K562 (cell line): ENCODE data around the gene TRUB2. TPM values are rescaled to one million over a fixed set of nuclear protein-coding genes. Genes with fewer than 3 reads are reported as not detected.

Experiments
- ATF4 ChIP-seq: fragments of 450-650 bp; formaldehyde crosslinking; IDR thresholded peaks from 2 replicates; pipeline ENCODE4 v1.4.0; 2022; ENCODE audit warnings: mild to moderate bottlenecking, moderate library complexity
- BCL6 ChIP-seq: fragments of 250-450 bp; sonication (Bioruptor Pico); IDR thresholded peaks from 2 replicates; pipeline ENCODE4 v1.4.0; 2020
- BRD4 ChIP-seq: fragments of 200-600 bp; sonication (generic); IDR thresholded peaks from 2 replicates; pipeline ENCODE4 v1.6.1; 2017; ENCODE audit warnings: inconsistent platforms
- CREBBP ChIP-seq: IDR thresholded peaks from one replicate; pipeline ENCODE4 v1.6.1; 2012; ENCODE audit warnings: low read depth, mild to moderate bottlenecking, control low read depth, inconsistent platforms, low read length
- E2F3 ChIP-seq: fragments of 250-450 bp; sonication (Bioruptor Pico); IDR thresholded peaks from 2 replicates; pipeline ENCODE4 v1.4.0; 2020; ENCODE audit warnings: mild to moderate bottlenecking
- FIP1L1 ChIP-seq: fragments of 200-400 bp; formaldehyde crosslinking; IDR thresholded peaks from 2 replicates; pipeline ENCODE4 v1.6.1; 2018; ENCODE audit warnings: mild to moderate bottlenecking, low read depth, low read length; ENCODE audit not compliant: poor library complexity, severe bottlenecking
- HMG20B ChIP-seq: fragments of 250-450 bp; sonication (Bioruptor Pico); IDR thresholded peaks from 2 replicates; pipeline ENCODE4 v1.5.0; 2021; ENCODE audit warnings: mild to moderate bottlenecking
- NR2F6 ChIP-seq: fragments of 450-650 bp; formaldehyde crosslinking; IDR thresholded peaks from 2 replicates; pipeline ENCODE4 v1.4.0; 2020; ENCODE audit warnings: mild to moderate bottlenecking
- PHF21A ChIP-seq: fragments of 450-650 bp; IDR thresholded peaks from 2 replicates; pipeline ENCODE4 v1.6.1; 2017; ENCODE audit warnings: low read depth, borderline replicate concordance
- POLR2A ChIP-seq: fragments of 450-650 bp; conservative IDR thresholded peaks from 2 replicates; pipeline ENCODE4 v1.6.1; 2016
- RB1 ChIP-seq: fragments of 450-650 bp; IDR thresholded peaks from 2 replicates; pipeline ENCODE4 v1.6.1; 2017; ENCODE audit warnings: low read depth, mild to moderate bottlenecking
- SMAD1 ChIP-seq: fragments of 150-350 bp; IDR thresholded peaks from 2 replicates; pipeline ENCODE4 v1.6.1; 2014; ENCODE audit warnings: low read length, low read depth; ENCODE audit not compliant: partially characterized antibody
- SREBF1 ChIP-seq: fragments of 150-350 bp; IDR thresholded peaks from 2 replicates; pipeline ENCODE4 v1.6.1; 2014; ENCODE audit warnings: antibody characterized with exemption, low read depth, low read length, borderline replicate concordance
- SRSF9 ChIP-seq: fragments of 200-400 bp; formaldehyde crosslinking; IDR thresholded peaks from 2 replicates; pipeline ENCODE4 v1.6.1; 2017; ENCODE audit warnings: low read depth, low read length, borderline replicate concordance
- TAF1 ChIP-seq: IDR thresholded peaks from 2 replicates; pipeline ENCODE4 v1.6.1; 2011; ENCODE audit warnings: mild to moderate bottlenecking, low read length, moderate library complexity; ENCODE audit not compliant: insufficient read depth, control insufficient read depth, severe bottlenecking; ENCODE audit errors: extremely low read depth
- TFAP4 ChIP-seq: sonication (generic); formaldehyde crosslinking; IDR thresholded peaks from 2 replicates; pipeline ENCODE4 v1.8.0; 2022; ENCODE audit warnings: missing genetic modification reagents, mild to moderate bottlenecking, moderate library complexity, borderline replicate concordance
- U2AF2 ChIP-seq: fragments of 200-400 bp; formaldehyde crosslinking; optimal IDR thresholded peaks from 2 replicates; pipeline ENCODE3; 2017; ENCODE audit warnings: low read depth, mild to moderate bottlenecking, low read length
- ZC3H11A ChIP-seq: IDR thresholded peaks from 2 replicates; pipeline ENCODE4 v1.6.1; 2012; ENCODE audit warnings: low read depth, low read length, improper control_type of control experiment
- ZNF398 ChIP-seq: fragments of 250-450 bp; sonication (Bioruptor Pico); IDR thresholded peaks from 2 replicates; pipeline ENCODE4 v1.8.0; 2021; ENCODE audit warnings: moderate library complexity, mild to moderate bottlenecking, inconsistent platforms
- ZNF639 ChIP-seq, 2 experiments: fragments of 200-800 bp in 1 of 2; sonication (Bioruptor generic) in 1 of 2; sonication (generic) in 1 of 2; formaldehyde crosslinking in 1 of 2; IDR thresholded peaks in 1 of 2; conservative IDR thresholded peaks in 1 of 2; 2 replicates each; pipeline versions ENCODE4 v1.5.0 to v1.6.1; 2016 to 2020; ENCODE audit warnings: missing compliant biosample characterization in 1 of 2, missing genetic modification characterization in 1 of 2, missing genetic modification reagents in 1 of 2
- polyA plus RNA-seq, 8 experiments: library from polyadenylated mRNA; depleted of rRNA in 4 of 8; stranded (reverse) in 5 of 8; unstranded in 3 of 8; fragments of >200 nt; fragmentation: Nextera tagmentation in 2 of 8; fragmentation: Illumina TruSeq in 1 of 8; extraction: Ambion mirVana in 2 of 8; extraction: Trizol in 1 of 8; gene quantifications; 2 replicates each; pipeline versions ENCODE4 v1.2.1 to v1.2.3, GENCODE V29; 2011 to 2014; ENCODE audit warnings: inconsistent platforms in 1 of 8, missing spikeins in 1 of 8
- total RNA-seq, 7 experiments: library from RNA; depleted of rRNA in 6 of 7; stranded (reverse); fragments of >200 nt in 6 of 7; fragmentation: Illumina TruSeq in 2 of 7; extraction: Trizol in 2 of 7; gene quantifications; 2 replicates each; pipeline versions ENCODE4 v1.2.1 to v1.2.3, GENCODE V29; 2011 to 2021; ENCODE audit warnings: low replicate concordance in 1 of 7
- TF ChIP-seq, protein P1 (sequence below): fragments of 250-450 bp; sonication (Bioruptor Pico); IDR thresholded peaks from 2 replicates; pipeline ENCODE4 v1.8.0; 2021; ENCODE audit warnings: mild to moderate bottlenecking, moderate library complexity

Gene TRUB2
- total and polyA plus RNA-seq, 9 of the 15 experiments (the other 6 are each of a cell fraction or from before 2014, with no cell fraction given), result 9.3 to 110 (median 63.0) TPM

DNA sequence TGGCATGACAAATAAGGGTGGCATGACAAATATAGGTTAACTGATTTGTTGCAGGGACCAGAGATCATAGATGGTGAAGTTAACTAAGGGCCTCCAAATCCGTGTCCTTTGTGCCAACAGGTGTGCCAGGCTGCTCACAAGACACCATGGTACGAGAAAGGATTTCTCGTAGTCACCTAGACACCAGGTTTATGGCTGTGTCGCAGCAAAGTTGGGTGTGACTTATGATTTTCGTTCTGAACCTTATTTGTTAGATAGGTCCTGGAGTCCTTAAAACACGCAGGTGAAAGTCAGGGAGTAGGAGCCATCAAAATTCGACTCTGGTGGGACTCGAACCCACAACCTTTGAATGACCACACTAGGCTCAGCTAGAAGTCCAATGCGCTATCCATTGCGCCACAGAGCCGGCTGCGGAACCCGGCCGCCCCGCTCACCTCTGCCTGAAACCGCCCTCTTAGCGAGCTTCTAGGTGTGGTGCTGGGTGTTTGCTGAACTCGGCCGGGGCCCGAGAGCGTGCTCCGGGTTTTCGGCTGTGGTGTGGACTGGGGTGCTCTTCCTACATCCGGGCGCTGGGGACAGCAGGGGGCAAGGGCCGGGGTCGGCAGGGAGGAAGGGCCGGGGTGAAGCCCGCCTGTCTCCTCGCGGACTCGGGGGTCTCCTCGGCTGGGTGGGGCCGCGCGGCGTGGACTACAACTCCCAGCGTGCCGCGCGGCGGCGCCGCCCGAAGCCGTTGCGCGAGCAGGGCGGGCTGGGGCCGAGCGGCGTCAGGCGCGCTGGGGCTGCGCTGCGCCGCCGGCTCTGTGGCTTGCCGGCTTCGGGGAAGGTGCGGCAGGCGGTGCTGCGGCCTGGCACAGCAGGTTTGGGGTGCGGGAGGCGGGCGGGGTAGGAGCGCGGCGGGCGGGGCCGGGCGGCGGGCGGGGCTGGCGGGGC, 17.8 kb upstream of the TRUB2 start, which contains the start of gene SLC27A4 (continued):
- TF ChIP-seq ZNF639 (CRISPR knock-in tag; conservative IDR thresholded peaks at IDR 0.05 in 1 of 2, IDR thresholded peaks at IDR 0.05 in 1 of 2), result peak in 1 of 2 experiments; percentile 90; a peak in 2 of 4 replicates
- no peak; the same call in 1 of the 2 replicates for TF ChIP-seq NR2F6 (CRISPR knock-in tag)
- no peak for TF ChIP-seq SRSF9
- no peak for TF ChIP-seq BRD4
- peak; percentile 39 for TF ChIP-seq SMAD1
- peak; percentile 59 for TF ChIP-seq ATF4
- TF ChIP-seq RB1, result peak; percentile 98
- TF ChIP-seq PHF21A, result peak; percentile 11; the same call in 1 of the 2 replicates
- TF ChIP-seq ZC3H11A, result no peak; the same call in 1 of the 2 replicates
- no peak; the same call in 1 of the 2 replicates for TF ChIP-seq BCL6 (CRISPR knock-in tag)
- TF ChIP-seq CREBBP, result no peak
- TF ChIP-seq, protein P1, sequence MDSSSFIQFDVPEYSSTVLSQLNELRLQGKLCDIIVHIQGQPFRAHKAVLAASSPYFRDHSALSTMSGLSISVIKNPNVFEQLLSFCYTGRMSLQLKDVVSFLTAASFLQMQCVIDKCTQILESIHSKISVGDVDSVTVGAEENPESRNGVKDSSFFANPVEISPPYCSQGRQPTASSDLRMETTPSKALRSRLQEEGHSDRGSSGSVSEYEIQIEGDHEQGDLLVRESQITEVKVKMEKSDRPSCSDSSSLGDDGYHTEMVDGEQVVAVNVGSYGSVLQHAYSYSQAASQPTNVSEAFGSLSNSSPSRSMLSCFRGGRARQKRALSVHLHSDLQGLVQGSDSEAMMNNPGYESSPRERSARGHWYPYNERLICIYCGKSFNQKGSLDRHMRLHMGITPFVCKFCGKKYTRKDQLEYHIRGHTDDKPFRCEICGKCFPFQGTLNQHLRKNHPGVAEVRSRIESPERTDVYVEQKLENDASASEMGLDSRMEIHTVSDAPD (CRISPR knock-in tag), result no peak
- TF ChIP-seq U2AF2, result no peak
- TF ChIP-seq TAF1, result peak; percentile 46
- no peak for TF ChIP-seq TFAP4 (CRISPR knock-in tag)
- 0 out of 2 replicates have a peak, but pooled peaks have one; percentile 25 for TF ChIP-seq SREBF1
- peak; percentile 72 for TF ChIP-seq FIP1L1
- peak; percentile 44; the same call in 1 of the 2 replicates for TF ChIP-seq E2F3 (CRISPR knock-in tag)
- TF ChIP-seq POLR2A, result peak; percentile 79
- TF ChIP-seq HMG20B (CRISPR knock-in tag), result no peak
- TF ChIP-seq ZNF398 (CRISPR knock-in tag), result no peak
